BLaER1 treated with 17β-estradiol and CSF1 and Interleukin-3, amounts not matched to agents 10 nM and 100 nM (cell line): ENCODE results near the gene NYNRIN.
A peak's percentile ranks its signal among the peaks of the same experiment; 100 is the strongest.
"Not testable (repeated sequence)": the region's sequence is repeated elsewhere in the genome, so short reads cannot be mapped to it uniquely, and the experiment has no call there.

ENCODE experiments used
- H3K27ac ChIP-seq, 11 experiments: shearing (Covaris generic); formaldehyde crosslinking; 2 replicates each; pipeline ENCODE4 v1.8.1; 2022
- H3K27me3 ChIP-seq, 11 experiments: shearing (Covaris generic); formaldehyde crosslinking; 2 replicates each; pipeline ENCODE4 v1.8.1; 2022
- H3K36me3 ChIP-seq, 11 experiments: shearing (Covaris generic); formaldehyde crosslinking; 2 replicates each; pipeline ENCODE4 v1.8.1; 2022
- H3K4me1 ChIP-seq, 10 experiments: shearing (Covaris generic); formaldehyde crosslinking; 2 replicates each; pipeline ENCODE4 v1.8.1; 2022
- H3K4me2 ChIP-seq, 11 experiments: shearing (Covaris generic); formaldehyde crosslinking; 2 replicates each; pipeline ENCODE4 v1.8.1; 2022
- H3K4me3 ChIP-seq, 10 experiments: shearing (Covaris generic); formaldehyde crosslinking; 2 replicates each; pipeline ENCODE4 v1.8.1; 2022
- H3K9ac ChIP-seq, 11 experiments: shearing (Covaris generic); formaldehyde crosslinking; 2 replicates each; pipeline ENCODE4 v1.8.1; 2022
- H3K9me3 ChIP-seq, 11 experiments: shearing (Covaris generic); formaldehyde crosslinking; replicated peaks in 1 of 11; 2 replicates each; pipeline ENCODE4 v1.8.1; 2022
- H4K20me1 ChIP-seq, 11 experiments: shearing (Covaris generic); formaldehyde crosslinking; 2 replicates each; pipeline ENCODE4 v1.8.1; 2022
- Cebpa-rat ChIP-seq, 11 experiments: shearing (Covaris generic); IDR thresholded peaks; 2 replicates each; pipeline ENCODE4 v1.8.1; 2022

Gene NYNRIN

DNA sequence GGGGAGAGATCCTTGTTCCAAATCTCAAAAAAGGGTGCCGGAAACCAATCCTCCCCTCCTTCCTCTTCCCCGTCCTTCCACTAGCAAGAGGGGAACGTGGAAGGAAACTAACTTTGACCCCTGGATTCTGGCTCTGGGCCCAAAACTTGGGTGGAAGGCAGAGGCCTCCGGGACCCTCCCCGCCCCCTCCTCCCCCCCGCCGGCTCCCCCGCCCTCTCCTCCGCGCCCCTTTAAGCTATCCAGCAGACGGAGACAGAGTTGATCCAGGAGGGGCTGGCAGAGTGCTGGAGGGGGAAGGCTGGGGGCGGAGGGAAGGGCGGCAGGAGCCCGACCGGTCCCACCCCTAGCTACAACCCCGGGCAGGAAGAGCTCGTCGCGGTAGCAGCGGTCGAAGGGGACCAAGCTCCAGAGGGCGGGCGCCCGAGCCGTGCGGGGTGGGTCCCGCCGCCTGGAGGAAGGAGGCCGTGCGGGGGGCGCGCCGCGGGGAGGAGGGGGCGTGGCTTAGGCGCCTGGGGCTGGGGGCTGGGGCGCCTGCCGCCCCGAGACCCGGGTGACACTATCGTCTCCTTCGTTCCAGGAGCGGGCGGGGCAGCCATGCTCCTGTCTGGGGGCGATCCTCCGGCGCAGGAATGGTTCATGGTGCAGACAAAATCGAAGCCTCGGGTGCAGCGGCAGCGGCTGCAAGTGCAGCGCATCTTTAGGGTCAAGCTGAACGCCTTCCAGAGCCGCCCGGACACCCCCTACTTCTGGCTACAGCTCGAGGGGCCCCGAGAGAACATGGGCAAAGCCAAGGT is at the start of gene NYNRIN:
NYNRIN (plus strand) TSS at position 351 of the 794 bp plus-strand sequence; CDS start at position 595, 244 bp downstream.
- H3K4me3 ChIP-seq: peak within 1 kb of the TSS; percentile 49 to 78 (median 68)
- H3K4me2 ChIP-seq: peak within 1 kb of the TSS; percentile 92 to 99 (median 96)

GRCh38 chr14:24349742-24350141 is 49.1 kb upstream of the NYNRIN start:
- Histone ChIP-seq H3K9me3 (no peaks in the 10 kb centered on the region), H3K4me2 (no peak overlapping the region), H3K36me3 (no peaks in the 10 kb centered on the region), H3K27ac (no peak overlapping the region), H3K9ac (no peak overlapping the region), H3K27me3 (peaks cover 0 to 8% (median 0%) of the 10 kb centered on the region in 11 experiments; a peak in 2 of 22 replicates), H4K20me1 (no peaks in the 10 kb centered on the region), H3K4me3 (no peak overlapping the region), H3K4me1 (peaks cover 0 to 25% (median 7%) of the 10 kb centered on the region in 10 experiments; a peak in 14 of 20 replicates)
- no peak for TF ChIP-seq Cebpa-rat (IDR thresholded peaks at IDR 0.05)

More for the DNA sequence above, at the start of gene NYNRIN:
- Histone ChIP-seq H3K9ac (peak within 1 kb of the TSS; percentile 67 to 80 (median 74)), H3K4me1 (peaks cover 55 to 80% (median 72%) of the 10 kb centered on the region in 10 experiments), H3K36me3 (peaks cover 0 to 10% (median 0%) of the 10 kb centered on the region in 11 experiments; a peak in 3 of 22 replicates), H4K20me1 (peaks cover 0 to 7% (median 0%) of the 10 kb centered on the region in 11 experiments; a peak in 3 of 22 replicates), H3K27me3 (no peaks in the 10 kb centered on the region), H3K9me3 (no peaks in the 10 kb centered on the region), H3K27ac (peak within 1 kb of the TSS in 10 of 11 experiments; percentile 25 to 71 (median 63); a peak in 18 of 22 replicates)
- no peak for TF ChIP-seq Cebpa-rat (IDR thresholded peaks at IDR 0.05)

- TF ChIP-seq Cebpa-rat (IDR thresholded peaks at IDR 0.05): no peak
- Histone ChIP-seq H3K9ac (no peak overlapping the region), H3K4me1 (peaks cover 0 to 35% (median 7%) of the 10 kb centered on the region in 10 experiments; a peak in 14 of 20 replicates), H3K27me3 (peaks cover 0 to 8% (median 0%) of the 10 kb centered on the region in 11 experiments; a peak in 2 of 22 replicates), H3K4me3 (no peak overlapping the region), H3K27ac (no peak overlapping the region), H3K36me3 (no peaks in the 10 kb centered on the region), H3K9me3 (no peaks in the 10 kb centered on the region), H4K20me1 (no peaks in the 10 kb centered on the region), H3K4me2 (peak overlapping the region in 3 of 11 experiments; percentile 16 to 55 (median 38); a peak in 7 of 22 replicates)
Measured at GRCh38 chr14:24351517-24351916, 47.3 kb upstream of the NYNRIN start.

DNA sequence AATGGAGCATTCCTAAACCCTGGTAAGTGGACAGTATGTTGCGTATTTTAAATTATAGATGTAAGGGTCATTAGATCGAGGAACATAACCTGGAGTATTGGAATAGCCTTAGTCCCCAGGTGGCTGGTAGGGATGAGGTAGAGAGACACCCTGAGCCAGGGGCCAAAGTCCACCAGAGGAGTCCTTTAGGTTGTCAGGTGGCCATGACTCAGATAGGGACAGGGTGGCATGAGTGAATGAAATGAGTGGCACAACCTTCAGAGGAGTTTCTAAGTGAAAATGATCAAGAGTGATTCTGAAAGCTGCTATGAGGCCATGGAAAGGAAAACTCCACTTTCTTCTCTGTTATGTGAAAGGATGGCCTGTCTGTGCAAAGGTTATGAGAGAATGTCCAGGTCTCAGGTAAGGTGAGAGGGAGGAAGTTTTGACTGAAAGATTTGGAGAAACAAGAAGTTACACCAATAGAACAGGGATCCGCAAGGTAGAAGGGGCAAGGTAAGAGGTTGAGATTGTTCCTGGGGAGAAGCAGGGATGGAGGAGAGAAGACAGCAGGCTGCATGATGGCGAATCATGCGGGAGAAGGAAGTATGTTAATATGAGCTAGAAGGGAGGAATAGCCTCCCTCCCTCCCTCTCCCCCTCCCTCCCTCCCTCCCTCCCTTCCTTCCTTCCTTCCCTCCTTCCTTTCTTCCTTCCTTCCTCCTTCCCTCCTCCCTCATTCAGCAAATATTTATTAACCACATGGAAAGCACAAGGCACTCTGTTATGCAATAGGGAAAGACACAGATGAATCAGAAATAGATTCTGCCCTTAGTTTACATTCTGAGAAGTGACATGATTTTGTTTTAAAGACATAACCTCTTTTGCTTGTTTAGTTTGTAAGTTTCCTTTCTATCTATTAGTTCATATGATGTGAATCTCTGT is 45.0 kb upstream of the NYNRIN start:
- no peak overlapping the region for H3K9ac ChIP-seq
- peak overlapping the region in 10 of 11 experiments; percentile 2 to 80 (median 42); a peak in 10 of 22 replicates for H3K4me2 ChIP-seq
- peaks cover 0 to 35% (median 7%) of the 10 kb centered on the region in 10 experiments; a peak in 14 of 20 replicates for H3K4me1 ChIP-seq
- no peak overlapping the region for H3K4me3 ChIP-seq
- H4K20me1 ChIP-seq: no peaks in the 10 kb centered on the region
- H3K27ac ChIP-seq: peak overlapping the region in 3 of 11 experiments; percentile 23 to 60 (median 50); a peak in 5 of 22 replicates
- H3K9me3 ChIP-seq: no peaks in the 10 kb centered on the region
- no peaks in the 10 kb centered on the region for H3K36me3 ChIP-seq
- peaks cover 0 to 8% (median 0%) of the 10 kb centered on the region in 11 experiments; a peak in 2 of 22 replicates for H3K27me3 ChIP-seq
- TF ChIP-seq Cebpa-rat (IDR thresholded peaks at IDR 0.05): no peak

GRCh38 chr14:24354482-24354825 is 44.3 kb upstream of the NYNRIN start:
- H3K9ac ChIP-seq: not testable (repeated sequence)

GRCh38 chr14:24355009-24355408 is 43.8 kb upstream of the NYNRIN start:
- Histone ChIP-seq H3K27ac (peak overlapping the region in 1 of 11 experiments; percentile 50; a peak in 1 of 22 replicates), H3K9me3 (no peaks in the 10 kb centered on the region)
- no peak for TF ChIP-seq Cebpa-rat (IDR thresholded peaks at IDR 0.05)

More at GRCh38 chr14:24354482-24354825, 44.3 kb upstream of the NYNRIN start:
- not testable (repeated sequence) for H3K27me3 ChIP-seq, H4K20me1 ChIP-seq, H3K36me3 ChIP-seq, H3K4me3 ChIP-seq, H3K9me3 ChIP-seq
- Histone ChIP-seq H3K27ac (peak overlapping the region in 3 of 11 experiments; percentile 23 to 60 (median 50); a peak in 5 of 22 replicates), H3K4me1 (peaks cover 0 to 35% (median 7%) of the 10 kb centered on the region in 10 experiments; a peak in 14 of 20 replicates), H3K4me2 (peak overlapping the region in 9 of 11 experiments; percentile 2 to 80 (median 45); a peak in 11 of 22 replicates)

GRCh38 chr14:24356208-24356607 is 42.6 kb upstream of the NYNRIN start:
- peaks cover 0 to 40% (median 9%) of the 10 kb centered on the region in 10 experiments; a peak in 15 of 20 replicates for H3K4me1 ChIP-seq
- no peak overlapping the region for H3K4me2 ChIP-seq
- no peak overlapping the region for H3K27ac ChIP-seq
- no peaks in the 10 kb centered on the region for H4K20me1 ChIP-seq
- H3K27me3 ChIP-seq: no peaks in the 10 kb centered on the region
- no peak overlapping the region for H3K4me3 ChIP-seq
- no peak for TF ChIP-seq Cebpa-rat (IDR thresholded peaks at IDR 0.05)
- no peaks in the 10 kb centered on the region for H3K9me3 ChIP-seq
- no peaks in the 10 kb centered on the region for H3K36me3 ChIP-seq
- no peak overlapping the region for H3K9ac ChIP-seq

More at GRCh38 chr14:24355009-24355408, 43.8 kb upstream of the NYNRIN start:
- H3K9ac ChIP-seq: no peak overlapping the region
- H3K27me3 ChIP-seq: peaks cover 0 to 4% (median 0%) of the 10 kb centered on the region in 11 experiments; a peak in 2 of 22 replicates
- H3K36me3 ChIP-seq: no peaks in the 10 kb centered on the region
- H4K20me1 ChIP-seq: no peaks in the 10 kb centered on the region
- H3K4me2 ChIP-seq: peak overlapping the region in 3 of 11 experiments; percentile 69 to 80 (median 70); a peak in 5 of 22 replicates
- peaks cover 0 to 35% (median 7%) of the 10 kb centered on the region in 10 experiments; a peak in 14 of 20 replicates for H3K4me1 ChIP-seq
- no peak overlapping the region for H3K4me3 ChIP-seq

DNA sequence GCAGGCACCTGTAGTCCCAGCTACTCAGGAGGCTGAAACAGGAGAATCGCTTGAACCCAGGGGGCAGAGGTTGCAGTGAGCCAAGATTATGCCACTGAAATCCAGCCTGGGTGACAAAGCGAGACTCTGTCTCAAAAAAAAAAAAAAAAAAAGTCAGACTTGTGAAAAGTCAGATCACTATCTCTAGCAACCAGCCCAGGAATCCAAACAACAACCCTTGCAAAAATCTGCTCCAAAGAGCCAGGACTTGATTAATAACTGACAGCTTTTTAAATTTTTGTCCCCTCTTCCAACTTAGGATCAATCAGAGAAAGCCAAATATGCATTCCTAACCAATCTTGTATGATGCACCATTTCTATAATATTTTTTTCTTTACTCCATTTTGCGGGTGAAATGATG is 38.5 kb upstream of the NYNRIN start:
- H3K27ac ChIP-seq: no peak overlapping the region
- H3K4me2 ChIP-seq: no peak overlapping the region
- H3K36me3 ChIP-seq: no peaks in the 10 kb centered on the region
- peaks cover 5 to 25% (median 9%) of the 10 kb centered on the region in 10 experiments for H3K4me1 ChIP-seq
- no peaks in the 10 kb centered on the region for H3K9me3 ChIP-seq
- no peaks in the 10 kb centered on the region for H3K27me3 ChIP-seq
- no peak overlapping the region for H3K9ac ChIP-seq
- H3K4me3 ChIP-seq: no peak overlapping the region
- H4K20me1 ChIP-seq: no peaks in the 10 kb centered on the region
- TF ChIP-seq Cebpa-rat (IDR thresholded peaks at IDR 0.05): no peak
